GM19043 (cell line): Measurements from ENCODE around the gene TEX14.

Experiments used
- ATAC-seq: cut with Tn5 transposase; IDR thresholded peaks from one replicate; pipeline ENCODE4 v1.9.1; 2021; ENCODE audit warnings: low read depth; ENCODE audit not compliant: unreplicated experiment

The TEX14 gene

GRCh38 chr17:58691701-58692238 is at the start of gene TEX14:
Gene TEX14 (minus strand): TSS chr17:58692045. CDS start chr17:58652001, 40,044 bp downstream.
- ATAC-seq: no peak

DNA sequence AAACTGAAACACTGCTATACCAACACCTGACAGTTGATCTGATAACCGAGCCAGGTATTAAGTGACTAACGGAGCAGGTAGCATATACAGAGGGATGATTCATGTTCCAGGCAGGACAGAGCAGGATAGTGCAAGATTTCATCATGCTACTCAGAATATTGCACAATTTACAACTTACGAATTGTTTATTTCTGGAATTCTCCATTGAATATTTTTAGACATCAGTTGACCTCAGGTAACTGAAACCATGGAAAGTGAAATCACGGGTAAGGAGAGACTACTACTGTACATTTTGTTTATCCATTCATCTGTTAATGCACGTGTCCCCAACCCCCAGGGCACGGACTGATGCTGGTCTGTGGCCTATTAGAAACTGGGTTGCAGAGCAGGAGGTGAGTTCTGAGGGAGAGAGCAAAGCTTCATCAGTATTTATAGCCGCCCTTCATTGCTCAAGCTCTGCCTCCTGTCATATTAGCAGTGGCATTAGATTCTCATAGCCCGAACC is 49.3 kb upstream of the TEX14 start:
- ATAC-seq: no peak

DNA sequence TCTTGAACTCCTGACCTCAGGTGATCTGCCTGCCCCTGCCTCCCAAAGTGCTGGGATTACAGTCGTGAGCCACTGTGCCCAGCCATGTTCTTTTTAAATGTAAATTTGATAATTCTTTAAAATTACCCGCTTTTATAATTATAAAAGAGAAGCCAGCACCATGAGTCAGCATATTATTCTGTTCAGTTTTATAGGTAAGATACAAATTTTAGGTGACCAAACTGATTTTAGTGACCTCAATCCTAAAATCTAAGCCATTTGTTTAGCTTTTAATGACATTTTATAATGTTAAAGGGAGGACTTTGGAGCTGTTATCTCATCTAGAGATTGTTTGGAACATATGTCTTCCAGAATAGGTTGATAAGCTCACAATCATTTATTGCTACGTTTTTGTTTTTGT is 43.0 kb upstream of the TEX14 start:
- ATAC-seq: no peak

GRCh38 chr17:58734040-58734439 is 42.2 kb upstream of the TEX14 start:
- no peak for ATAC-seq

GRCh38 chr17:58730937-58731336 is 39.1 kb upstream of the TEX14 start:
- no peak for ATAC-seq

- ATAC-seq: no peak
Observed at GRCh38 chr17:58728798-58729197, 37.0 kb upstream of the TEX14 start.

DNA sequence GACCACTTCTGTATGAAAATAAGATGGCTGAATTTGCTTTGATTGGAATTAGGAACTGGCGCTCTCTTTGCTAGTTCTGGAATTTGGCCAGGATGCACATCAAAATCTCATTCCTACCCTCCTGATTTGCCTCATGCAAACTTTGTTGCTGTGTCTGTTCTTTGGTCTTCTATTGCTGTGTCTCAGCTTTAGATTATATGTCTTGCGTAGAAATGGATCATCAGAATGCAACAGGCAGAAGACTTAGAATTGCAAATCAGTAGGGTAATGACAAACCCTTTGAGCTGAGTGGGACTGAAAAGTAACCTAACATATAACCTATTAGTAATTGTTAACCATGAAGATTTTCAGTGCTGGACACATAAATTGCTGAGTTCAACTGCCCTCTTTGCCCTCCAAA is 30.9 kb upstream of the TEX14 start:
- ATAC-seq: no peak

GRCh38 chr17:58722274-58722673 is 30.4 kb upstream of the TEX14 start:
- no peak for ATAC-seq

DNA sequence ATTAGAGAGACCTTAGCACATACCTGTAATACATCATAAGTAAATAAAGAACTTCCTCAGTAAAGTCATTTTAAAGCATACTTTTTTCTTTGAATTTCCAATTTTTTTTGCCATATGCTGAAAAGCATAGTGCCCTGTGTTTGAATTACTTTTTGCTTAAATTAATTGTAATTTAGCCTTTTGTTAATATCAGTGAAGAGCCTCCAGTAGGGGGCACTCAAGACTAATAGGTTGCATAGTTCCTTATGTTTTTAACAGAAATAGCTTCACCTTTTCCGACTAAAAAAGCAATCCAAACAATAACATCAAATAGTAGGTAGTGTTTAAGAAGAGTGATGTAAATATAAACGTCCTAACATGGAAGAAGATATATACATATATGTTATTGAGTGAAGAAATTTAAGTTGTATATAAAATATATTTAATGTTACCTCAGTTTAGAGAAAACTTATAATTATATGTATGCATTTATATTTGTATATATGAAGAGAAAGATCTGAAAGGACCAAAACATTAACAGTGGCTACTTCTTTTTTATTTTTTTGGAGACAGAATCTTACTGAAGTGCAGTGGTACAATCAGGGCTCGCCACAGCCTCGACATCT is 19.2 kb upstream of the TEX14 start:
- no peak for ATAC-seq

DNA sequence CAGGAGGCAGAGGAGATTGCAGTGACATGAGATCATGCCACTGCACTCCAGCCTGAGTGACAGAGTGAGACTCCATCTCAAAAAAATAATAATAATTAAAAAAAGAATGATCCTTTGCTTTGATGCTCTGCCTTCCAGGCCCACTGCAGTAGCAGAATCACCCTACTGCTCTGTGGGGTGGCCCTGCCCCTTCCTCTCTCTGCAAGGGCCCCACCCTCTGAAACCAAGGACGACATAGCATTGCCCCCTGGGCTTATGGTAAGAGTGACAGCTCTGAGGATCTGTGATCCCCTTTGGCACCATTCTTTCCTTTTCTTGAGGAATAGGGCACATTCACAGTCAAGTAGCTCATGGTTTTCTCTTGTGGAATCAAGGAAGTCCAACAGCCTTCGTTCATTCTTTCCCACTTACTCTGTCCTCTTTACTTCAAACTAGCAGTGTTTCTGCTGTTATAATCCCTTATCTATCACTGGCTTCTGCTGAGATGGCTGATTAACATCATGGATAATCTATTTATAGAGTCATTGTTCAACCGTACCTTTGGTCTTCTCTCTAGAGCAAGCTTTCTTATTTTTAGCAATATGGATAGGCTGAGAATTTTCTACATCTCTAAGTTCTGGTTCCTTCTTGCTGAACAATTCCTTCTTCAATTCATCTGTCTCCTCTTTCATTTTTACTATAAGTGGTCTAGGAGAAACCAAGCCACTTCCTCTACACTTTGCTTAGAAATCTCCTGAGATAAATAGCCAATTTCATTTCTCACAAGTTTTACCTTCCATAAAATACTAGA is 14.7 kb upstream of the TEX14 start:
- ATAC-seq: no peak

- ATAC-seq: no peak
Observed at GRCh38 chr17:58703916-58704286, 12.1 kb upstream of the TEX14 start.

- no peak for ATAC-seq
Observed at GRCh38 chr17:58703137-58703915, 11.5 kb upstream of the TEX14 start.

DNA sequence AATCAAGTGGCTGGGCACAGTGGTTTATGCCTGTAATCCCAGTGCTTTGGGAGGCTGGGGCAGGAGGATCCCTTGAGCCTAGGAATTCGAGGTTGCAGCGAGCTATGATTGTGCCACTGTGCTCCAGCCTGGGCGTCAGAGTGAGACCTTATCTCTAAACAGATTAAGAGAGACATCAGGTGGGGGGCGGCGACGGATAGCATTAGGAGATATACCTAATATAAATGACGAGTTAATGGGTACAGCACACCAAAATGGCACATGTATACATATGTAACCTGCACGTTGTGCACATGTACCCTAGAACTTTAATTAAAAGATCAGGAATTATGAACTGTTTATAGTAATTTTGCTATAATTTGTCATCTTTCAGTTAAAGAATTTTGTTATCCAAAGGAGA is 10.9 kb upstream of the TEX14 start:
- ATAC-seq: no peak

DNA sequence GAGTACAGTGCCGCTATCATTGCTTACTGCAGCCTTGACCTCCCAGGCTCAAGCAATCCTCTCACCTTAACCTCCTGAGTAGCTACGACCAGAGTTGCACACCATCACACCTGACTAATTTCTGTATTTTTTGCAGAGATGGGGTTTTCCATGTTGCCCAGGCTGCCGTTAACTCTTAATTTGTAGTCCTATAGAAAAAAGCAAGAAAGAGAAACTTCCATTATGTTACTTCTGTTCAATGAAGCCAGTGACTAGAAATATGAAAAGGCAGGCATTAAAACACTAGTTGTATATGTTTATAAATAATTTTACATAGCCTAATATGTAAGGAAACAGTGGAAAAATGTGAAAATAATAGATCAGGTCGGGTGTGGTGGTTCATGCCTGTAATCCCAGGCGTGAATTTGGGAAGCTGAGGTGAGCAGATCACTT is 10.2 kb upstream of the TEX14 start:
- peak; percentile 61 for ATAC-seq

DNA sequence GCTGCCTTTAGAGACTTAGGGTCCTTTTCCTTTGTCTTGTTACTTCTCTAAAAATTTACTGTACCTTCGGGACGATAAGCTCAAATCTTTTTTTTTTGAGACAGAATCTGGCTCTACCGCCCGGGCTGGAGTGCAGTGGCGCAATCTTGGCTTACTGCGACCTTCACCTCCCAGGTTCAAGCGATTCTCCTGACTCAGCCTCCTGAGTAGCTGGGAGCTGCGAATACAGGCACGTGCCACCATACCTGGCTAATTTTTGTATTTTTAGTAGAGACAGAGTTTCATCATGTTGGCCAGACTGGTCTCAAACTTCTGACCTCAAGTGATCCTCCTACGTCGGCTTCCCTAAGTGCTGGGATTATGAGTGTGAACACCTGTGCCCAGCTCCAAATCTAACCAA is 7.9 kb upstream of the TEX14 start:
- no peak for ATAC-seq

DNA sequence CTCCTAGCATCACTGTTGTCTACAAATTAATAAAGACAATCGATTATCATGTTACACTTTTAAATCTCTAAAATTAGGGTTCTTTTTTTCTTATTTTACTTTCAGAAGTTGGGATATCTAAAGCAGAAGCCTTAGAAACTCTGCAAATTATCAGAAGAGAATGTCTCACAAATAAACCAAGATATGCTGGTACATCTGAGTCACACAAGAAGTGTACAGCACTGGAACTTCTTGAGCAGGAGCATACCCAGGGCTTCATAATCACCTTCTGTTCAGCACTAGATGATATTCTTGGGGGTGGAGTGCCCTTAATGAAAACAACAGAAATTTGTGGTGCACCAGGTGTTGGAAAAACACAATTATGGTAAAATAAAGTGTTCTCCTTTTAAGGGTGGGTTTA is 3.0 kb upstream of the TEX14 start:
- no peak for ATAC-seq

- no peak for ATAC-seq
Observed at GRCh38 chr17:58694302-58694701, 2.5 kb upstream of the TEX14 start.

GRCh38 chr17:58693751-58694150 is 1.9 kb upstream of the TEX14 start:
- no peak for ATAC-seq

DNA sequence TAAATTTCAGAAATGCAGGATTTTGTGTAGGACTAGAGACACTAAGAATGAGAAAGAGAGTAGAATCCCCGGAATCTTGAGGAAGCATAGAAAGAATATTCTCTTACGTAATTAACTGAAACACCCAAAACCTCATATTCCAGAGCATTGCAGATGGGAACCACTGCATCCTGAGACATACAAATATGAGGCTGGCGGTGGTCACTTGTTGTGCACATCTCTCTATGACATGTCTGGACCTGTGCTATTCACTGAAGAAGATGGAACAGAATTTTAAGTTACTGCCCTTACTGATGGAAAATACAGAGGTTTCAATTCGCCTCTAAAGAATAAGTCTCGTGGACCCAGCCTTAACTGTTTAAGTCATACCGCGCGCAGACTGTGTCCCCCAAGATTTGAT is 1.4 kb upstream of the TEX14 start:
- no peak for ATAC-seq

DNA sequence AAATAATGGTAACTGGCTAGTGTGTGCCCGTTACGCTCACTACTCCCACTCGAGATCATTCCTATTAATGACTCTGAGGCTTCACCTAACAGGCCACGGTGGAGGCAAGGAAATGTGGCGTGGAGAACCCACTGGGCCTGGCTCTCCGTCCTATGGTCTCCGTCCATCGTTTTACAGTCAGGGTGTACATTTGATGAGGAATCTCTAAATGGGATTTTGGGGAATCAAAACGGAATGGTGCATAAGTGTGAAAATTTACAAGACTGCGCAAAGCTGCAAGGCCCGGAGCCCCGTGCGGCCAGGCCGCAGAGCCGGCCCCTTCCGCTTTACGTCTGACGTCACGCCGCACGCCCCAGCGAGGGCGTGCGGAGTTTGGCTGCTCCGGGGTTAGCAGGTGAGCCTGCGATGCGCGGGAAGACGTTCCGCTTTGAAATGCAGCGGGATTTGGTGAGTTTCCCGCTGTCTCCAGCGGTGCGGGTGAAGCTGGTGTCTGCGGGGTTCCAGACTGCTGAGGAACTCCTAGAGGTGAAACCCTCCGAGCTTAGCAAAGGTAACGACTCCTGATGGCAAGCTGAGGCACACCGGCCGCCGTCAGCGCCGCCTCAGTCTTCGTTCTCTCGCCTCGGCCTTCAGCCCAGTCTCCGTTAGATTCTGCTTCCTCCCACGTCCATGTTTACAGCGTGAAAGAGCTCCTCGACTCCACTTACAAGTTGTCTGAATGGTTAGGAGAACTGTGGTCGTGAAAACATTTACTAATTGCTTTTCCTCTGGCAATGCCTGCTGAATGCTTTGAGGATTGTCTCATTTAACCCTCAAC is 602 bp upstream of the TEX14 start, which contains the start of gene RAD51C:
Gene RAD51C (plus strand): TSS at position 364 of the 817 bp plus-strand sequence. CDS start 42 bp downstream, at position 406.
- peak; percentile 98 for ATAC-seq
